Breast epithelium (tissue), 4 donors: ENCODE results near the gene PLA2G15. TPM values are rescaled to one million over a fixed set of nuclear protein-coding genes. Genes with fewer than 3 reads are reported as not detected.

Experiments used
- DNase-seq, 2 donors: peaks; one replicate each; pipeline ENCODE4 v3.0.0-alpha.2; 2019; ENCODE audit warnings: low spot score in 2 of 2
- H3K27ac ChIP-seq, 2 donors: fragments of 200-600 bp; sonication (generic) in 1 of 2; one replicate each; pipeline ENCODE4 v1.5.1; 2016 to 2019; ENCODE audit warnings: mild to moderate bottlenecking in 1 of 2
- H3K27me3 ChIP-seq, 2 donors: fragments of 200-600 bp; sonication (generic) in 1 of 2; one replicate each; pipeline versions ENCODE4 v1.5.1 to v1.6.0; 2017 to 2019; ENCODE audit warnings: control low read depth in 1 of 2, mild to moderate bottlenecking in 1 of 2
- H3K36me3 ChIP-seq: fragments of 200-600 bp; one replicate; pipeline ENCODE4 v1.5.1; 2019
- H3K4me1 ChIP-seq, 2 donors: fragments of 200-600 bp; sonication (generic); one replicate each; pipeline ENCODE4 v1.5.1; 2016 to 2019; ENCODE audit warnings: control low read depth in 1 of 2
- H3K4me3 ChIP-seq, 3 donors: fragments of 200-600 bp; sonication (generic); 1 replicate in 2 of 3; 2 replicates in 1 of 3; pipeline ENCODE4 v1.5.1; 2016 to 2019; ENCODE audit warnings: mild to moderate bottlenecking in 3 of 3, moderate library complexity in 2 of 3
- H3K9me3 ChIP-seq, 2 donors: fragments of 200-600 bp; sonication (generic) in 1 of 2; one replicate each; pipeline ENCODE4 v1.5.1; 2016 to 2019; ENCODE audit warnings: control low read depth in 1 of 2
- POLR2A ChIP-seq: fragments of 450-650 bp; IDR thresholded peaks from one replicate; pipeline ENCODE4 v1.6.1; 2016; ENCODE audit warnings: antibody characterized with exemption, mild to moderate bottlenecking, moderate library complexity
- POLR2AphosphoS5 ChIP-seq, 3 donors: sonication (generic); formaldehyde crosslinking; IDR thresholded peaks; one replicate each; pipeline ENCODE4 v1.6.1; 2017; ENCODE audit warnings: antibody characterized with exemption in 3 of 3
- intact Hi-C: fragments of 100-400 bp; cut with DNase I; formaldehyde crosslinking; loops from one replicate; pipeline ENCODE4 v1.15.1; 2023; ENCODE audit warnings: low total_unique reads
- total RNA-seq, 3 donors: library from RNA; depleted of rRNA; stranded (reverse); fragments of >200 nt; gene quantifications; one replicate each; pipeline ENCODE4 v1.1.0, GENCODE V29; 2016
- TF ChIP-seq, protein P1 (sequence below), 3 donors: fragments of 450-650 bp; IDR thresholded peaks; one replicate each; pipeline ENCODE4 v1.5.1; 2016 to 2017; ENCODE audit warnings: antibody characterized with exemption in 3 of 3, mild to moderate bottlenecking in 3 of 3, moderate library complexity in 3 of 3

PLA2G15 gene
- total RNA-seq, 3 donors from 2014 or later = 15.4 to 34.7 (median 19.8) TPM

DNA sequence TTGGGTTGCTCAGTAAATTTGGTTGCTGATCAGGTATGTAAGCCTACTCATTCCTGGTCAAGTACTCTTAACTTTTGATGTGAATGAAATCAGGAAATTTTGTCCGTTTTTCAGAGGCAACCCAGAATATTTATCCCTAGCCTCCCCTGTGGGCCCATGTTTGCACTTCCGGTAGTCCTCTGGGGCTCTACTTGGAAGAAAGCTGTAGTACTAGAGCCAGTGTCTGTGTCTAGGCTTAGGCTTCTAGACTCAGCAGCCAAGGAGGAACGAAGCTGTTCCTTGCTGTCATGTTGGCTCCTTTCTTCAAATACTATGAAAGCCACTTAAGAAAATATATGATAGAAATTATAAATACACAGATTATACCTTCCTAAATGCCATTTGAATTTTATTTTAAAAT is 30.4 kb upstream of the PLA2G15 start:
- no peaks in the 10 kb centered on the region for H3K27me3 ChIP-seq
- no peaks in the 10 kb centered on the region for H3K36me3 ChIP-seq
- H3K9me3 ChIP-seq = no peaks in the 10 kb centered on the region
- no peak for DNase-seq
- H3K4me1 ChIP-seq = no peaks in the 10 kb centered on the region
- TF ChIP-seq POLR2A (no peak), POLR2AphosphoS5 (IDR thresholded peaks at IDR 0.05) (no peak)
- TF ChIP-seq, protein P1, sequence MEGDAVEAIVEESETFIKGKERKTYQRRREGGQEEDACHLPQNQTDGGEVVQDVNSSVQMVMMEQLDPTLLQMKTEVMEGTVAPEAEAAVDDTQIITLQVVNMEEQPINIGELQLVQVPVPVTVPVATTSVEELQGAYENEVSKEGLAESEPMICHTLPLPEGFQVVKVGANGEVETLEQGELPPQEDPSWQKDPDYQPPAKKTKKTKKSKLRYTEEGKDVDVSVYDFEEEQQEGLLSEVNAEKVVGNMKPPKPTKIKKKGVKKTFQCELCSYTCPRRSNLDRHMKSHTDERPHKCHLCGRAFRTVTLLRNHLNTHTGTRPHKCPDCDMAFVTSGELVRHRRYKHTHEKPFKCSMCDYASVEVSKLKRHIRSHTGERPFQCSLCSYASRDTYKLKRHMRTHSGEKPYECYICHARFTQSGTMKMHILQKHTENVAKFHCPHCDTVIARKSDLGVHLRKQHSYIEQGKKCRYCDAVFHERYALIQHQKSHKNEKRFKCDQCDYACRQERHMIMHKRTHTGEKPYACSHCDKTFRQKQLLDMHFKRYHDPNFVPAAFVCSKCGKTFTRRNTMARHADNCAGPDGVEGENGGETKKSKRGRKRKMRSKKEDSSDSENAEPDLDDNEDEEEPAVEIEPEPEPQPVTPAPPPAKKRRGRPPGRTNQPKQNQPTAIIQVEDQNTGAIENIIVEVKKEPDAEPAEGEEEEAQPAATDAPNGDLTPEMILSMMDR (IDR thresholded peaks at IDR 0.05) = no peak
- intact Hi-C loops = no loop called here
- H3K27ac ChIP-seq = no peak overlapping the region
- H3K4me3 ChIP-seq = no peak overlapping the region

DNA sequence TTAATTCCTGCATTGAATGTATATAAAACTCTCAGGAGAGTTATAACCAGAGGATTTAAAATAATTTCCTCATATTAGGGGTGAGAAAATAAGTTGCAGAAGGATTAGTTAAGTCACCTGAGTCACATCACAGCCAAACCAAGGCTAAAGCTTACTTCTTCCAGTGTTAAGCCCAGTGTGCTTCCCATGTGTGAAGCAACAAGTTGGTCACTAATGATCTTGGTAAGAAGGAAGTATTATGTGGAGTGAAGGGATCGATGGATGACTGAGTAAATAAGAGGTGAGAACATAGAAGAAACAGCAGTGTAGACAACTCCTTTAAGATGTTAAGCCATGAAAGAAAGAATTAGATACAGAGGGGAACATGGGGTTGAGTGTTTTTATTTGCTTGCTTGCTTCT is 29.9 kb upstream of the PLA2G15 start:
- DNase-seq = no peak
- no peak for TF ChIP-seq POLR2AphosphoS5 (IDR thresholded peaks at IDR 0.05)
- TF ChIP-seq, protein P1 (IDR thresholded peaks at IDR 0.05) = no peak
- TF ChIP-seq POLR2A = no peak
- Histone ChIP-seq H3K27ac (no peak overlapping the region), H3K27me3 (no peaks in the 10 kb centered on the region), H3K4me3 (no peak overlapping the region), H3K9me3 (no peaks in the 10 kb centered on the region), H3K36me3 (no peaks in the 10 kb centered on the region), H3K4me1 (no peaks in the 10 kb centered on the region)
- intact Hi-C loops = no loop called here

DNA sequence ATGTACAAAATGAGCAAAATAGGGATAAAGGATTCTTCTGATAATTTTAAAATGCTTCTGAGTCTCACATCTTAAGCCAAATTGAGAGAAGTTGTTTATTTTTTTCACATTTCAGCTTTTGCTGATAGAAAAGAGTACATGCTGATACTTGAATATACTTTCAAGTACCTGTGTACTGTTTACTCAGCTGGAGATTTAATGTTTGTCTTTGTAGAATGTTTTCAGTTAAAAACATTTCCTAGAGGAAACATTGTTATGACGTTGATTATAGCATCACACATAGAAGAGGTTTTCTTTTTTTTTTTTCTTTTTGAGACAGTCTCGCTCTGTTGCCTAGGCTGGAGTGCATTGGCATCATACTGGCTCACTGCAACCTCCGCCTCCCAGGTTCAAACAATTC is 28.9 kb upstream of the PLA2G15 start:
- no peaks in the 10 kb centered on the region for H3K36me3 ChIP-seq
- H3K4me1 ChIP-seq = no peaks in the 10 kb centered on the region
- no peak overlapping the region for H3K27ac ChIP-seq
- H3K4me3 ChIP-seq = no peak overlapping the region
- no peaks in the 10 kb centered on the region for H3K9me3 ChIP-seq
- TF ChIP-seq POLR2A = no peak
- TF ChIP-seq POLR2AphosphoS5 (IDR thresholded peaks at IDR 0.05) = no peak
- TF ChIP-seq, protein P1 (IDR thresholded peaks at IDR 0.05) = no peak
- DNase-seq = no peak
- no peaks in the 10 kb centered on the region for H3K27me3 ChIP-seq
- intact Hi-C loops = no loop called here

DNA sequence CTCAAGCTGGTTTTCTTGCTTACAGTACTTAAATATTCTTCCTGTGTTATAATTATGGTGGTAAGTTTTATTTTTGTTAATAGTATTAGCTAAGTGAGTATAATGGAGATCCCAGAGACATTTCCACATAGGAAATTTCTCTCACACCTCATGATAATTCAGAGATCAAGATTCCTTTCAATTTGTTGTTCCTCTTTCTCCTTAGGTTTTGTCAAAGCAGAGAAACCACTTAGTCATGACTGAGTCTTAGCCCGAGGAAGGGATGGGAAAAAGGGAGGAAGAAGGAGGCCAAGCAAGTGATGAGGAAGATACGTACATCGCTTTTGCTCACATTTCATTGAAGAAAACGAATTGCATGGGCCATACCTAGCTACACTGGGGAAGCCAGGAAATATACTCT is 27.7 kb upstream of the PLA2G15 start:
- no peak for DNase-seq
- H3K4me1 ChIP-seq = no peaks in the 10 kb centered on the region

DNA sequence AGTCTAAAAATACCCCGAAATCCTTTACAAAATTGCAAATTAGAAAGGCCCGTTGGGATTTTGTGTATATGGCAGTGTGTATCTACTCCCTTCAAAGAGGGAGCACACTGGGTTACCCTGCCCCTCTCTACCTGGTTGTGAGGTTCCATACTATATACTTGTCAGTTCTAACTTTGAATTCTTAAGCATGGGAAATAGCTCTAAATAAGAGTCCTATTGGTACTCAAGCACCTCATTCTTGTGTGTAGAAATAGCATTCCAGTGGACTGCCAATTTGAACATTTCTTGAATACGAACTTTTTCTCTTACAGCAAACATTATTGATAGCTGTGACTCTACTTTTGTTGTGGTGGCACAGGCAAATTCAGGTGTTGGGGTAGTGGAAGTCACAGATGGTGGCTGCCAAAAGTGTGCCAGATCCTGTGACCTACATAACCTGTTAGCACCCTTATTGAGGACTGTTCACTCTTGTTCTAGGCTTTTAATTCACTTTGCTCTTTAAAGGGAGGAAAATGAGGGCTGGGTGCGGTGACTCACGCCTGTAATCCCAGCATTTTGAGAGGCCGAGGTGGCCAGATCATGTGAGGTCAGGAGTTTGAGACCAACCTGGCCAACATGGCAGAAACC is 25.3 kb upstream of the PLA2G15 start:
- Histone ChIP-seq H3K36me3 (no peaks in the 10 kb centered on the region), H3K27ac (no peak overlapping the region), H3K4me1 (no peaks in the 10 kb centered on the region), H3K9me3 (no peaks in the 10 kb centered on the region), H3K4me3 (no peak overlapping the region), H3K27me3 (no peaks in the 10 kb centered on the region)
- intact Hi-C loops = no loop called here
- no peak for TF ChIP-seq POLR2A
- no peak for TF ChIP-seq POLR2AphosphoS5 (IDR thresholded peaks at IDR 0.05)
- TF ChIP-seq, protein P1 (IDR thresholded peaks at IDR 0.05) = no peak
- no peak for DNase-seq

More for the DNA sequence above, 27.7 kb upstream of the PLA2G15 start:
- Histone ChIP-seq H3K27me3 (no peaks in the 10 kb centered on the region), H3K4me3 (no peak overlapping the region), H3K27ac (no peak overlapping the region), H3K36me3 (no peaks in the 10 kb centered on the region), H3K9me3 (no peaks in the 10 kb centered on the region)
- TF ChIP-seq POLR2A = no peak
- TF ChIP-seq POLR2AphosphoS5 (IDR thresholded peaks at IDR 0.05) = no peak
- TF ChIP-seq, protein P1 (IDR thresholded peaks at IDR 0.05) = no peak
- intact Hi-C loops = no loop called here
